Lower leg skin (tissue), 4 donors: Measurements from ENCODE around the gene LHFPL4. TPM values are rescaled to one million over a fixed set of nuclear protein-coding genes. Genes with fewer than 3 reads are reported as not detected.
A peak's percentile ranks its signal among the peaks of the same experiment; 100 is the strongest.
"Not testable (repeated sequence)": the region's sequence is repeated elsewhere in the genome, so short reads cannot be mapped to it uniquely, and the experiment has no call there.

Source experiments
- DNase-seq, 2 donors: peaks; one replicate each; pipeline ENCODE4 v3.0.0-alpha.2; 2019; ENCODE audit warnings: low spot score in 2 of 2
- H3K4me3 ChIP-seq: fragments of 200-600 bp; sonication (generic); 2 replicates; pipeline ENCODE4 v1.5.1; 2017; ENCODE audit warnings: mild to moderate bottlenecking, low read depth; ENCODE audit not compliant: poor library complexity, severe bottlenecking
- CTCF ChIP-seq, 3 donors: fragments of 450-650 bp; IDR thresholded peaks; one replicate each; pipeline ENCODE4 v1.5.1; 2016; ENCODE audit warnings: antibody characterized with exemption in 3 of 3, mild to moderate bottlenecking in 3 of 3, moderate library complexity in 2 of 3
- POLR2A ChIP-seq, 2 donors: fragments of 450-650 bp; IDR thresholded peaks; one replicate each; pipeline ENCODE4 v1.6.1; 2016 to 2017; ENCODE audit warnings: antibody characterized with exemption in 2 of 2, mild to moderate bottlenecking in 1 of 2, moderate library complexity in 1 of 2
- WGBS, 2 donors: methylation state at CpG; one replicate each; pipeline ENCODE4 v1.1.5; 2018; 5-methylcytosine and 5-hydroxymethylcytosine counted together
- intact Hi-C: fragments of 100-400 bp; cut with DNase I; formaldehyde crosslinking; loops from one replicate; pipeline ENCODE4 v1.15.0; 2023; ENCODE audit warnings: low total_unique reads
- total RNA-seq, 4 donors: library from RNA; depleted of rRNA; stranded (reverse); fragments of >200 nt; gene quantifications; one replicate each; pipeline ENCODE4 v1.1.0, GENCODE V29; 2016

LHFPL4 gene
- under 1 TPM in 2 of 4 donors, not detected in 2; 0.05 to 0.16 TPM for total RNA-seq

GRCh38 chr3:9553021-9553947 is at the start of gene LHFPL4:
Gene LHFPL4 (minus strand): TSS chr3:9553822. CDS start chr3:9552679, 1,143 bp downstream.
- DNase-seq = peak in 1 of 2 donors; percentile 71
- 2% methylated on average over 26 to 27 of the region's 75 CpGs for WGBS, 2 donors
- intact Hi-C loops = no loop called here
- H3K4me3 ChIP-seq = no peak within 1 kb of the TSS
- TF ChIP-seq POLR2A (IDR thresholded peaks at IDR 0.05) = no peak
- no peak for TF ChIP-seq CTCF (IDR thresholded peaks at IDR 0.05)

GRCh38 chr3:9602620-9603019 is 49.0 kb upstream of the LHFPL4 start:
- intact Hi-C loops = no loop called here
- 85 to 88% methylated on average over 4 of the region's 4 CpGs for WGBS, 2 donors
- no peak for DNase-seq
- no peak overlapping the region for H3K4me3 ChIP-seq
- TF ChIP-seq POLR2A (IDR thresholded peaks at IDR 0.05) = no peak
- TF ChIP-seq CTCF (IDR thresholded peaks at IDR 0.05) = no peak

GRCh38 chr3:9601006-9601581 is 47.5 kb upstream of the LHFPL4 start:
- intact Hi-C loops, H3K4me3 ChIP-seq: not testable (repeated sequence)
- 66 to 82% methylated on average over 21 to 24 of the region's 24 CpGs for WGBS, 2 donors
- peak in 1 of 2 donors; percentile 58 for DNase-seq

- peak in 1 of 2 donors; percentile 80 for DNase-seq
- no peak overlapping the region for H3K4me3 ChIP-seq
- TF ChIP-seq POLR2A (IDR thresholded peaks at IDR 0.05) (no peak), CTCF (IDR thresholded peaks at IDR 0.05) (no peak)
- 4 to 8% methylated on average over 23 to 27 of the region's 42 CpGs for WGBS, 2 donors
- intact Hi-C loops = no loop called here
These were observed 47.0 kb upstream of the LHFPL4 start for GRCh38 chr3:9600597-9600996.

- intact Hi-C loops = no loop called here
These were observed 45.3 kb upstream of the LHFPL4 start for GRCh38 chr3:9598783-9599387.

More at GRCh38 chr3:9598783-9599387, 45.3 kb upstream of the LHFPL4 start:
- TF ChIP-seq CTCF (IDR thresholded peaks at IDR 0.05) (no peak), POLR2A (IDR thresholded peaks at IDR 0.05) (no peak)
- no peak overlapping the region for H3K4me3 ChIP-seq
- WGBS, 2 donors = 81 to 85% methylated on average over 7 of the region's 7 CpGs
- no peak for DNase-seq
